HG03460 (cell line): Measurements from ENCODE around the gene TAP2.

Source experiments
- ATAC-seq: cut with Tn5 transposase; IDR thresholded peaks from one replicate; pipeline ENCODE4 v1.9.1; 2021; ENCODE audit not compliant: unreplicated experiment

Gene TAP2

DNA sequence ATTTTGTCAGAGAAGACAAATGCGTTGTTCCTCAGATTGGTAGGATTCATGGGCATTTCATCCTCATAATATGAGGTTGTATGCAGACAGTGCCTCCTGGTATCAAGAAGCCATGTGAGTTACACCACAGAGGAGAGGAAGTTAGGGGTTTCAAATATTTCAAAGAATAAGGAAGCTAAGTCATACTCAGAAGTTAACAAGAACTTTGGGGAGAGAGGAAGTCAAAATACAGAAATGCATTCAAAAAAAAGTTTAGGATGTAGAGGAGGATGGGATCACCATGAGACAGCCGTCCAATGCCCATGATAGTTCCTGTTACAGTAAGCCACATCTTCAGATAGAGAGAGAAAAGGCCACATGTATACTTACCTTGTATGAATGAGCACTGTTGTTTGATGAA lies 44.0 kb downstream of the TAP2 start:
- no peak for ATAC-seq

DNA sequence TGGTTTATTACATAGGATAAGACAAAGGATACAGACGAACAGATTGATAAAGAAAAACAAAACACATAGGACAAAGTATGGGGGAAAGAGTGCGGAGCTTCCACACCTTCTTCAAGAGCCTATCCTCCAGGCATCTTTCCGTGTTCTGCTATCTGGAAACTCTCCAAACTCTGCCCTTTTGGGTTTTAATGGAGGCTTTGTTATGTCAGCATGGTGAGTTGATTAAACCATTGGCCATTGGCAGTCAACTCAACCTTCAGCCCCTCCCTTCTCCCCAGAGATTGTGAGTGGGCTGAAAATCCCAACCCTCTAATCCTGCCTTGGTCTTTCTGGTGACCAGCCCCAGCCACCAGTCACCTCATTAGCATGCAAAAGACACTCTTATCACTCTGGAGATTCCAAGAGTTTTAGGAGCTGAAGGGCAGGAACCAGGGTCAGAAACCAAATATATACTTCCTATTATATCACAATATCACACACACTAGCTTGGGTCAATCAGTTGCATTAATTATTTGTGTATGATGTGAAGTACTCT lies 45.6 kb downstream of the TAP2 start:
- no peak for ATAC-seq

DNA sequence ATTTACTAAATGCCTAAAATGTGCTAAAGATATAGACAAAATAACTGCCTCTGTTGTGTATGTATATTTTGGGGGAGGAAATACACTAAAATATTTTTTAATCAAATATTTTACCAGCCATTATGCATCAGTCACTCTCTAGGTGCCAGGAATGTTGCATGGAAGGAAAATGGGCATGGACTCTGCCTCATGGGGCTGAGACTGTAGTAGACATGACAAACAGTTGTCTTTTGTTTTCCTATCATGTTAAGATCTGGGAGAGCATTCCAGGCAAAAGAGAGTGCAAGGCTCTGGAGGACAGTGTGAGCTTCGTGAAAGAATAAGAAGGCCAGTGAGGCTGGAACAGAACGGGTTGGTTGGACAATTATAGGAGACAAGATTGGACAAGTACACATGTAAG lies 48.2 kb downstream of the TAP2 start:
- ATAC-seq = no peak
